Transverse colon (tissue), 4 donors: ENCODE data around the gene SGPP2. TPM values are rescaled to one million over a fixed set of nuclear protein-coding genes. Genes with fewer than 3 reads are reported as not detected.

ENCODE experiments used
- DNase-seq: peaks from one replicate; pipeline ENCODE4 v3.0.0-alpha.2; 2019
- H3K27ac ChIP-seq, 4 donors: fragments of 200-600 bp; sonication (generic); 2 replicates each; pipeline ENCODE4 v1.5.1; 2016 to 2018; ENCODE audit warnings: inconsistent platforms in 4 of 4
- H3K27me3 ChIP-seq: fragments of 200-600 bp; sonication (generic); 2 replicates; pipeline ENCODE4 v1.5.1; 2017; ENCODE audit warnings: inconsistent platforms
- H3K36me3 ChIP-seq, 4 donors: fragments of 200-600 bp; sonication (generic); 2 replicates each; pipeline ENCODE4 v1.5.1; 2017 to 2019; ENCODE audit warnings: inconsistent platforms in 4 of 4
- H3K4me1 ChIP-seq, 4 donors: fragments of 200-600 bp; sonication (generic); 2 replicates each; pipeline ENCODE4 v1.5.1; 2017 to 2020; ENCODE audit warnings: inconsistent platforms in 4 of 4
- H3K4me3 ChIP-seq, 4 donors: fragments of 200-600 bp; sonication (generic); 1 replicate in 1 of 4; 2 replicates in 3 of 4; pipeline versions ENCODE4 v1.5.1 to v1.6.1; 2017 to 2019; ENCODE audit warnings: inconsistent platforms in 4 of 4
- H3K9me3 ChIP-seq, 2 donors: fragments of 200-600 bp; sonication (generic); 2 replicates each; pipeline ENCODE4 v1.5.1; 2017 to 2019; ENCODE audit warnings: inconsistent platforms in 2 of 2
- CTCF ChIP-seq, 5 experiments: fragments of 200-600 bp in 3 of 5; fragments of 450-650 bp in 2 of 5; sonication (generic) in 3 of 5; IDR thresholded peaks; 1 replicate in 2 of 5; 2 replicates in 3 of 5; pipeline ENCODE4 v1.5.1; 2016 to 2017; ENCODE audit warnings: antibody characterized with exemption in 5 of 5, inconsistent platforms in 3 of 5, mild to moderate bottlenecking in 2 of 5, moderate library complexity in 1 of 5
- EP300 ChIP-seq: sonication (generic); formaldehyde crosslinking; IDR thresholded peaks from one replicate; pipeline ENCODE4 v1.6.1; 2017; ENCODE audit warnings: antibody characterized with exemption, low read depth
- POLR2A ChIP-seq: fragments of 450-650 bp; IDR thresholded peaks from one replicate; pipeline ENCODE4 v1.6.1; 2016; ENCODE audit warnings: antibody characterized with exemption, mild to moderate bottlenecking, moderate library complexity
- POLR2AphosphoS5 ChIP-seq, 3 donors: sonication (generic); formaldehyde crosslinking; IDR thresholded peaks; one replicate each; pipeline ENCODE4 v1.6.1; 2016; ENCODE audit warnings: antibody characterized with exemption in 3 of 3
- WGBS, 2 donors: methylation state at CpG; one replicate each; pipeline ENCODE4 v1.1.5; 2018; ENCODE audit warnings: low coverage in 1 of 2; 5-methylcytosine and 5-hydroxymethylcytosine counted together
- in situ Hi-C, 4 donors: fragments of 200-750 bp; cut with MboI; loops; one replicate each; pipeline versions ENCODE4 v1.15.0 to v1.15.1; 2017; ENCODE audit warnings: low sequenced_read_pairs in 3 of 4, low pct_ligation_motif_present in 1 of 4, low pct_unique_long_range_greater_than_20kb in 1 of 4
- intact Hi-C: fragments of 100-400 bp; cut with DNase I; formaldehyde crosslinking; loops from one replicate; pipeline ENCODE4 v1.15.1; 2023; ENCODE audit warnings: low total_unique reads
- total RNA-seq, 4 donors: library from RNA; depleted of rRNA; stranded (reverse); fragments of >200 nt; gene quantifications; one replicate each; pipeline ENCODE4 v1.1.0, GENCODE V29; 2016

The SGPP2 gene
- total RNA-seq, 4 donors from 2014 or later, result 26.5 to 56.5 (median 48.7) TPM

GRCh38 chr2:222545823-222546795 lies 121.8 kb downstream of the SGPP2 start:
- H3K36me3 ChIP-seq, result no peaks in the 10 kb centered on the region
- no peaks in the 10 kb centered on the region for H3K9me3 ChIP-seq
- TF ChIP-seq CTCF (IDR thresholded peaks at IDR 0.05) (no peak), POLR2AphosphoS5 (IDR thresholded peaks at IDR 0.05) (peak; percentile 43 to 56 (median 47)), EP300 (no peak)
- 50 to 53% methylated on average over 6 of the region's 6 CpGs for WGBS, 2 donors
- H3K4me1 ChIP-seq, result peaks cover 0 to 18% (median 1%) of the 10 kb centered on the region in 4 donors
- intact Hi-C loops (no loop called here), in situ Hi-C loops (no loop called here)
- H3K4me3 ChIP-seq, result no peak overlapping the region
- peak overlapping the region in 1 of 4 donors; percentile 57 for H3K27ac ChIP-seq
- DNase-seq, result no peak
- H3K27me3 ChIP-seq, result no peaks in the 10 kb centered on the region

DNA sequence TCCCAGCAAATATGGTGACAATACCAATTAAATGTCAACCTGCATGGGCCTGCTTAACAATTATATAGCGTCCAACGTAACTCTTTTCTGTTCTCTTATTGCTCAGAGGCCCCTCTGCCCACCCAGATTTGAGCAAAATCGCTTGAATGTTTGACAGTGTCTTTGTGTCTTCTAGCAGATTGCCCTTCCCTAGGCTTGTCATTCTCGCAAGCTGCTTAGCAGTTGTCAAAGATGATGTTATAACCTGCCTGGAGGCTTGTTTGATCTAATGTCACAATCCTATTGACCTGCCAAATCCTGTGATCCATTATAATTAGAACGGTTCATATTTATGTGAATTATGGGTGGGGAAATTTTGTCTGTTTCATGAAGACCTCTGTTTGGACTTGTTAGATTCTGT lies 122.7 kb downstream of the SGPP2 start:
- Histone ChIP-seq H3K27ac (no peak overlapping the region), H3K36me3 (no peaks in the 10 kb centered on the region), H3K9me3 (no peaks in the 10 kb centered on the region), H3K27me3 (no peaks in the 10 kb centered on the region), H3K4me1 (peaks cover 0 to 18% (median 1%) of the 10 kb centered on the region in 4 donors), H3K4me3 (no peak overlapping the region)
- in situ Hi-C loops (no loop called here), intact Hi-C loops (no loop called here)
- 82 to 94% methylated on average over 3 to 5 of the region's 5 CpGs for WGBS, 2 donors
- DNase-seq, result no peak
- TF ChIP-seq EP300 (no peak), CTCF (IDR thresholded peaks at IDR 0.05) (no peak), POLR2AphosphoS5 (IDR thresholded peaks at IDR 0.05) (no peak), POLR2A (no peak)

DNA sequence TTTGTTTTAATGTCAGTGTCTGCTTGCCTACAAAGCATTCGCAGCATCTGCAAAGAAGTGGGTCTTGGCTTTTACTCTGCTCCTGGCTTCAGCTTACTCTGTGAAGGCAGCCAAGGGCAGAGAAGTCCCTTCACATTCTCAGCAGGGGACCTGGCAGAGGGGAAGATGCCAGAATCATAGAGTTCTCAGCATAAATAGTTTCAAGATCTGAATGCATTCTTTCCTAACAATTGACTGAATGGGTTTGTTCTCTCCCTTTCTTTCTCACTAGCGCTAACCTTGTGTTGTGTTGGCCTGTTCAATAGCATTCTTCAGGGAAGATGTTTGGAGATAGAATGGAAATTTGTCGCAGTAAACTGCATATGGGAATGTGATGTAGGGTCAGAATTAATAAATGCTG lies 124.6 kb downstream of the SGPP2 start:
- H3K9me3 ChIP-seq, result no peaks in the 10 kb centered on the region

More for the DNA sequence above, 124.6 kb downstream of the SGPP2 start:
- H3K4me3 ChIP-seq, result no peak overlapping the region
- DNase-seq, result no peak
- H3K27ac ChIP-seq, result peak overlapping the region in 1 of 4 donors; percentile 1
- no peaks in the 10 kb centered on the region for H3K36me3 ChIP-seq
- H3K4me1 ChIP-seq, result peaks cover 0 to 18% (median 1%) of the 10 kb centered on the region in 4 donors
- TF ChIP-seq EP300, result no peak
- no peak for TF ChIP-seq POLR2A
- TF ChIP-seq POLR2AphosphoS5 (IDR thresholded peaks at IDR 0.05), result no peak
- no peak for TF ChIP-seq CTCF (IDR thresholded peaks at IDR 0.05)
- no peaks in the 10 kb centered on the region for H3K27me3 ChIP-seq
- in situ Hi-C loops, result no loop called here
- intact Hi-C loops, result no loop called here
- 45 to 67% methylated on average over 2 to 3 of the region's 3 CpGs for WGBS, 2 donors
